ENCODE results near the gene IL17D. TPM values are rescaled to one million over a fixed set of nuclear protein-coding genes. Genes with fewer than 3 reads are reported as not detected.
"Not testable (repeated sequence)": the region's sequence is repeated elsewhere in the genome, so short reads cannot be mapped to it uniquely, and the experiment has no call there.

IL17D gene
- total RNA-seq, 1 experiment from 2014 or later: 2.2 TPM

- Mint-ChIP-seq H3K4me3 (ENCODE audit: unreplicated experiment) (no peak overlapping the region), H3K27me3 (ENCODE audit: insufficient read depth, unreplicated experiment) (no peaks in the 10 kb centered on the region), H3K27ac (ENCODE audit: unreplicated experiment) (no peak overlapping the region), H3K9me3 (ENCODE audit: unreplicated experiment) (no peaks in the 10 kb centered on the region), H3K36me3 (ENCODE audit: insufficient read depth, unreplicated experiment) (no peaks in the 10 kb centered on the region), H3K4me1 (ENCODE audit: low read depth, unreplicated experiment) (no peaks in the 10 kb centered on the region)
- intact Hi-C loops (cut with micrococcal nuclease; ENCODE audit: unreplicated experiment): loop anchor here (5.0 kb wide), 1 partner anchor 42 kb away; the partner anchor contains the start of gene EEF1AKMT1
- TF ChIP-seq CTCF (IDR thresholded peaks at IDR 0.05; ENCODE audit: insufficient read depth in 1 of 2, low read depth in 1 of 2, low read length in 1 of 2, severe bottlenecking in 1 of 2, unreplicated experiment in 1 of 2): no peak
- POLR2A ChIA-PET: no interaction called here
- CTCF ChIA-PET: interaction anchor here (0.6 kb wide), 1 partner anchor 802 kb away, joined by 3 read pairs; no protein-coding TSS in a partner anchor
- H3K27me3 ChIP-seq (replicated peaks; ENCODE audit: control insufficient read depth, insufficient read depth, low read length): no peaks in the 10 kb centered on the region
- H3K4me1 ChIP-seq: no peaks in the 10 kb centered on the region
- H3K36me3 ChIP-seq (ENCODE audit: control insufficient read depth, insufficient read depth, low read length): no peaks in the 10 kb centered on the region
- no peak for DNase-seq
- H3K9me3 ChIP-seq: no peaks in the 10 kb centered on the region
- BruUV-seq (replicated peaks): no TSS peak
- H3K4me3 ChIP-seq (ENCODE audit: low read depth, low read length): no peak overlapping the region
Measured at GRCh38 chr13:20729633-20730585, 26.4 kb downstream of the IL17D start.

- H3K4me1 ChIP-seq: peaks cover 4% of the 10 kb centered on the region
- no peaks in the 10 kb centered on the region for H3K36me3 Mint-ChIP-seq (ENCODE audit: insufficient read depth, unreplicated experiment)
- CTCF ChIA-PET: interaction anchor here (1.4 kb wide), 1 partner anchor 27 kb away, joined by 3 read pairs; no protein-coding TSS in a partner anchor
- intact Hi-C loops (cut with micrococcal nuclease; ENCODE audit: unreplicated experiment): no loop called here
- POLR2A ChIA-PET: no interaction called here
- no peaks in the 10 kb centered on the region for H3K4me1 Mint-ChIP-seq (ENCODE audit: low read depth, unreplicated experiment)
- H3K4me3 Mint-ChIP-seq (ENCODE audit: unreplicated experiment): no peak overlapping the region
- H3K27me3 ChIP-seq (replicated peaks; ENCODE audit: control insufficient read depth, insufficient read depth, low read length): no peaks in the 10 kb centered on the region
- 0 out of 2 replicates have a peak, but pooled peaks cover 3% of the 10 kb centered on the region for H3K9me3 ChIP-seq
- H3K27me3 Mint-ChIP-seq (ENCODE audit: insufficient read depth, unreplicated experiment): no peaks in the 10 kb centered on the region
- no peak overlapping the region for H3K4me3 ChIP-seq (ENCODE audit: low read depth, low read length)
- no peaks in the 10 kb centered on the region for H3K9me3 Mint-ChIP-seq (ENCODE audit: unreplicated experiment)
- no peaks in the 10 kb centered on the region; the same call in 1 of the 2 replicates for H3K36me3 ChIP-seq (ENCODE audit: control insufficient read depth, insufficient read depth, low read length)
- DNase-seq: no peak
- no TSS peak for BruUV-seq (replicated peaks)
- no peak for TF ChIP-seq CTCF (IDR thresholded peaks at IDR 0.05; ENCODE audit: insufficient read depth in 1 of 2, low read depth in 1 of 2, low read length in 1 of 2, severe bottlenecking in 1 of 2, unreplicated experiment in 1 of 2)
- H3K27ac Mint-ChIP-seq (ENCODE audit: unreplicated experiment): no peak overlapping the region
Measured at GRCh38 chr13:20738616-20739015, 35.1 kb downstream of the IL17D start.

- no peak overlapping the region for H3K4me3 Mint-ChIP-seq (ENCODE audit: unreplicated experiment)
- H3K4me3 ChIP-seq (ENCODE audit: low read depth, low read length): no peak overlapping the region
- no peaks in the 10 kb centered on the region; the same call in 1 of the 2 replicates for H3K36me3 ChIP-seq (ENCODE audit: control insufficient read depth, insufficient read depth, low read length)
- H3K27me3 ChIP-seq (replicated peaks; ENCODE audit: control insufficient read depth, insufficient read depth, low read length): no peaks in the 10 kb centered on the region
- intact Hi-C loops (cut with micrococcal nuclease; ENCODE audit: unreplicated experiment): no loop called here
- CTCF ChIA-PET: interaction anchor here (1.4 kb wide), 1 partner anchor 28 kb away, joined by 3 read pairs; no protein-coding TSS in a partner anchor
- no peak for TF ChIP-seq CTCF (IDR thresholded peaks at IDR 0.05; ENCODE audit: insufficient read depth in 1 of 2, low read depth in 1 of 2, low read length in 1 of 2, severe bottlenecking in 1 of 2, unreplicated experiment in 1 of 2)
- H3K4me1 Mint-ChIP-seq (ENCODE audit: low read depth, unreplicated experiment): no peaks in the 10 kb centered on the region
- BruUV-seq (replicated peaks): no TSS peak
- H3K9me3 Mint-ChIP-seq (ENCODE audit: unreplicated experiment): no peaks in the 10 kb centered on the region
- H3K27ac Mint-ChIP-seq (ENCODE audit: unreplicated experiment): no peak overlapping the region
- H3K27me3 Mint-ChIP-seq (ENCODE audit: insufficient read depth, unreplicated experiment): no peaks in the 10 kb centered on the region
- no peaks in the 10 kb centered on the region for H3K36me3 Mint-ChIP-seq (ENCODE audit: insufficient read depth, unreplicated experiment)
- peaks cover 4% of the 10 kb centered on the region for H3K4me1 ChIP-seq
- POLR2A ChIA-PET: no interaction called here
- 0 out of 2 replicates have a peak, but pooled peaks cover 3% of the 10 kb centered on the region for H3K9me3 ChIP-seq
- DNase-seq: no peak
Measured at GRCh38 chr13:20740021-20740420, 36.5 kb downstream of the IL17D start.

- H3K36me3 Mint-ChIP-seq (ENCODE audit: insufficient read depth, unreplicated experiment); H3K27me3 ChIP-seq (replicated peaks; ENCODE audit: control insufficient read depth, insufficient read depth, low read length); H3K27me3 Mint-ChIP-seq (ENCODE audit: insufficient read depth, unreplicated experiment); H3K4me1 Mint-ChIP-seq (ENCODE audit: low read depth, unreplicated experiment); CTCF ChIA-PET; H3K4me1 ChIP-seq; POLR2A ChIA-PET; H3K36me3 ChIP-seq (ENCODE audit: control insufficient read depth, insufficient read depth, low read length); H3K9me3 Mint-ChIP-seq (ENCODE audit: unreplicated experiment); H3K9me3 ChIP-seq; BruUV-seq (replicated peaks); H3K27ac Mint-ChIP-seq (ENCODE audit: unreplicated experiment); H3K4me3 Mint-ChIP-seq (ENCODE audit: unreplicated experiment); H3K4me3 ChIP-seq (ENCODE audit: low read depth, low read length); intact Hi-C loops (cut with micrococcal nuclease; ENCODE audit: unreplicated experiment); DNase-seq: not testable (repeated sequence)
Measured at GRCh38 chr13:20743830-20744404, 40.4 kb downstream of the IL17D start.

All from Caco-2 (cell line).